MM.1S (cell line): ENCODE measurements around the gene ZC3H7B.

Experiments
- DNase-seq: peaks from one replicate; pipeline ENCODE4 v3.0.0-alpha.2; 2015
- H2AFZ ChIP-seq: fragments of 300-600 bp; sonication (generic); 2 replicates; pipeline ENCODE4 v1.6.0; 2016; ENCODE audit warnings: antibody characterized with exemption, low read length
- H3F3A ChIP-seq: fragments of 300-600 bp; sonication (generic); 2 replicates; pipeline ENCODE4 v1.6.1; 2016; ENCODE audit warnings: mild to moderate bottlenecking, antibody characterized with exemption, low read length, moderate library complexity, mixed read lengths; ENCODE audit not compliant: insufficient read depth
- H3K27ac ChIP-seq: fragments of 300-600 bp; sonication (generic); 2 replicates; pipeline ENCODE4 v1.5.1; 2016; ENCODE audit warnings: mild to moderate bottlenecking, low read length
- H3K27me3 ChIP-seq: fragments of 300-600 bp; sonication (generic); replicated peaks from 2 replicates; pipeline ENCODE4 v1.6.0; 2016; ENCODE audit warnings: low read length; ENCODE audit not compliant: insufficient read depth
- H3K36me3 ChIP-seq: fragments of 300-600 bp; sonication (generic); replicated peaks from 2 replicates; pipeline ENCODE4 v1.6.1; 2016; ENCODE audit warnings: mild to moderate bottlenecking, low read length, mixed read lengths; ENCODE audit not compliant: insufficient read depth
- H3K4me1 ChIP-seq: fragments of 300-600 bp; sonication (generic); 2 replicates; pipeline ENCODE4 v1.6.1; 2016; ENCODE audit warnings: low read length, mixed read lengths
- H3K4me2 ChIP-seq: fragments of 300-600 bp; sonication (generic); 2 replicates; pipeline ENCODE4 v1.6.0; 2016; ENCODE audit warnings: low read depth, low read length
- H3K4me3 ChIP-seq: fragments of 300-600 bp; sonication (generic); 2 replicates; pipeline ENCODE4 v1.5.1; 2016; ENCODE audit warnings: low read length, mixed read lengths
- H3K79me2 ChIP-seq: fragments of 300-600 bp; sonication (generic); 2 replicates; pipeline ENCODE4 v1.6.1; 2016; ENCODE audit warnings: mixed run types, low read length, mixed read lengths
- H3K9ac ChIP-seq: fragments of 300-600 bp; sonication (generic); 2 replicates; pipeline ENCODE4 v1.6.1; 2016; ENCODE audit warnings: low read length, mixed read lengths
- H3K9me2 ChIP-seq: fragments of 300-600 bp; sonication (generic); replicated peaks from 2 replicates; pipeline ENCODE4 v1.6.1; 2016; ENCODE audit warnings: mild to moderate bottlenecking, low read length, mixed read lengths; ENCODE audit not compliant: insufficient read depth
- H3K9me3 ChIP-seq: fragments of 300-600 bp; sonication (generic); replicated peaks from 2 replicates; pipeline ENCODE4 v1.6.1; 2016; ENCODE audit warnings: mild to moderate bottlenecking, low read length, mixed read lengths; ENCODE audit not compliant: insufficient read depth
- H4K20me1 ChIP-seq: fragments of 300-600 bp; sonication (generic); 2 replicates; pipeline ENCODE4 v1.6.1; 2016; ENCODE audit warnings: mild to moderate bottlenecking, low read length, moderate library complexity, mixed read lengths; ENCODE audit not compliant: insufficient read depth
- CTCF ChIP-seq: fragments of 300-600 bp; sonication (generic); IDR thresholded peaks from 2 replicates; pipeline ENCODE4 v1.5.1; 2016; ENCODE audit warnings: antibody characterized with exemption, low read length, mixed read lengths
- EZH2 ChIP-seq: fragments of 300-600 bp; sonication (generic); optimal IDR thresholded peaks from 2 replicates; pipeline ENCODE3; 2017; ENCODE audit warnings: low read depth, mild to moderate bottlenecking, antibody characterized with exemption, low read length, mixed read lengths
- EZH2phosphoT487 ChIP-seq: fragments of 300-600 bp; sonication (generic); IDR thresholded peaks from 2 replicates; pipeline ENCODE4 v1.6.1; 2018; ENCODE audit warnings: antibody characterized with exemption, low read length

ZC3H7B gene

GRCh38 chr22:41344189-41344788 is 43.0 kb downstream of the ZC3H7B start:
- no peak overlapping the region for H3K9ac ChIP-seq
- no peaks in the 10 kb centered on the region for H3F3A ChIP-seq
- H3K4me3 ChIP-seq = no peak overlapping the region
- H3K79me2 ChIP-seq = no peaks in the 10 kb centered on the region
- no peak for TF ChIP-seq EZH2
- no peak for TF ChIP-seq EZH2phosphoT487
- no peak for TF ChIP-seq CTCF
- no peak overlapping the region for H2AFZ ChIP-seq
- DNase-seq = no peak
- H3K9me3 ChIP-seq = no peaks in the 10 kb centered on the region
- H4K20me1 ChIP-seq = no peaks in the 10 kb centered on the region
- no peak overlapping the region for H3K27ac ChIP-seq
- no peaks in the 10 kb centered on the region for H3K4me1 ChIP-seq
- no peaks in the 10 kb centered on the region for H3K27me3 ChIP-seq
- no peaks in the 10 kb centered on the region for H3K36me3 ChIP-seq
- H3K4me2 ChIP-seq = no peak overlapping the region
- H3K9me2 ChIP-seq = no peaks in the 10 kb centered on the region

DNA sequence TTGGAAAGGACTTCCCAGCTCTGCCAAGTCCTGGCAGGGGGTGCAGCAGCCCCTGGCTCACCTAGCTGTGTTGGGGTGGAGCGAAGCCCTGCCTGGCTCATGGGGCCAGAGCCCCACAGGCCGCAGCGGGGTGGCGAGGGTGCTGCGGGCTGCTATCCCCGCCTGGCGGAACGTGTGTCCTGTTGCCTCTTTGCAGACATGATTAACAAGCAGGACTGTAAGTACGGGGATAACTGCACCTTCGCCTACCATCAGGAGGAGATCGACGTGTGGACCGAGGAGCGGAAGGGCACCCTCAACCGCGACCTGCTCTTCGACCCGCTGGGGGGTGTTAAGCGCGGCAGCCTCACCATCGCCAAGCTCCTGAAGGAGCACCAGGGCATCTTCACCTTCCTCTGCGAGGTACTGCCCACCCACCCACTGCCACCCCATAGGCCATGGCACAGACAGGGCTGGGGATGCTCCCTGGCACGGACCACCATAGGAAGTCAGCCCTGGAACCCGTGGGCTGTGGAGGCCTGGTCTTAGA is 44.5 kb downstream of the ZC3H7B start:
- Histone ChIP-seq H3K4me2 (no peak overlapping the region), H3K27ac (no peak overlapping the region), H3K36me3 (no peaks in the 10 kb centered on the region), H3K79me2 (no peaks in the 10 kb centered on the region), H3K9me2 (no peaks in the 10 kb centered on the region), H3K4me3 (no peak overlapping the region), H3K4me1 (no peaks in the 10 kb centered on the region), H3K27me3 (no peaks in the 10 kb centered on the region), H4K20me1 (no peaks in the 10 kb centered on the region), H3K9me3 (no peaks in the 10 kb centered on the region), H2AFZ (no peak overlapping the region), H3K9ac (no peak overlapping the region), H3F3A (no peaks in the 10 kb centered on the region)
- no peak for DNase-seq
- TF ChIP-seq EZH2 (no peak), CTCF (no peak), EZH2phosphoT487 (no peak)

DNA sequence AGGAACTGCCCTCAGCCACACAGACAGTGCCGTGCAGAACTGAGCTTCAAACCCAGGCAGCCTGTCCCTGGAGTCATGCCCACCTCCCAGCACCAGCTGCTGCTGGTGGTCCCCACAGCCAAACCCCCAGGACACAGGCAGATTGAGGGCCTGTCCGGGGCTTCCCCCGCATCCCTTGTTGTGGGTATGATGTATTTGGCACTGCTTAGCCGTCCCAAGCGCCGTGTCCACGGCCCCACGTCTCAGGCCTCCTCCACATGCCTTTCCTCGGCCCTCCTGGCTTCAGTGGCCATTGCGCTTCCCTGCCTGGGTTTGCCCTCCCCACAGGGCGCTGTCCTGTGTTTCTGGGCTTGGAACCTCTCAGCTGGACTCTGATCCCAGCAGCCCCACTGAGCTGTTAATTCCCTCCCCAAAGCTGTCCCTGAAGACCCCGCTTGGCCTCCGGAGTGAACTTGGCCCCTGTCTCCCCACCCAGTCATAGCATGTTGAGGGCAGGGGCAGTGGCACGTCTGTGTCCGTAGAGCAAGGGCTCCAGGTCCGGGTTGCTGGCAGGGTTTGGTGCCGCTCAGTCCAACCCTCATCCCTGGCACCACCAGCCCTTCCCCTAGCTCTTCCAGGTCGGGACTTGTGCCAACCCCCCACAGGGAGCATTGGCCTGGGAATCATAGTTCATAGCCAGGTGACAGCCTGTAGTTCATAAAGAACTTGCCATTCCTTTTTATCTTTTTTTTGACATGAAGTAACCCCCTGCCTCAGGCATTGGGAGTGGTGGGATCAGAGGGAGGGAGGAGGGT is 45.9 kb downstream of the ZC3H7B start:
- no peak overlapping the region for H3K27ac ChIP-seq
- DNase-seq = no peak
- no peaks in the 10 kb centered on the region for H3K27me3 ChIP-seq
- no peak for TF ChIP-seq EZH2phosphoT487
- TF ChIP-seq CTCF = no peak
- no peak for TF ChIP-seq EZH2
- no peaks in the 10 kb centered on the region for H3K9me3 ChIP-seq
- no peaks in the 10 kb centered on the region for H3K9me2 ChIP-seq
- no peak overlapping the region for H3K4me3 ChIP-seq
- no peak overlapping the region for H3K9ac ChIP-seq
- H3K79me2 ChIP-seq = no peaks in the 10 kb centered on the region
- no peaks in the 10 kb centered on the region for H3K4me1 ChIP-seq
- H4K20me1 ChIP-seq = no peaks in the 10 kb centered on the region
- no peaks in the 10 kb centered on the region for H3F3A ChIP-seq
- no peak overlapping the region for H3K4me2 ChIP-seq
- no peaks in the 10 kb centered on the region for H3K36me3 ChIP-seq
- no peak overlapping the region for H2AFZ ChIP-seq
